ENCODE data around the gene PDZD7. TPM values are rescaled to one million over a fixed set of nuclear protein-coding genes. Genes with fewer than 3 reads are reported as not detected.

Gene PDZD7
- total and polyA plus RNA-seq, 4 donors = 0.09 to 1.3 (median 0.55) TPM

GRCh38 chr10:100996678-100997359 is 34.1 kb downstream of the PDZD7 start:
- ATAC-seq (ENCODE audit: insufficient read depth, low FRiP score) = no peak
- peaks cover 2 to 51% (median 24%) of the 10 kb centered on the region in 5 donors for H3K4me1 ChIP-seq (ENCODE audit: control insufficient read depth in 5 of 5, insufficient read depth in 5 of 5, low read length in 5 of 5)
- 4 to 5% methylated on average over 40 to 46 of the region's 46 CpGs for WGBS, 2 donors

GRCh38 chr10:100995181-100995580 is 35.7 kb downstream of the PDZD7 start:
- Histone ChIP-seq H3K9ac (ENCODE audit: insufficient read depth in 1 of 2, low read length in 2 of 2) (no peak overlapping the region), H3K27ac (ENCODE audit: low read depth in 1 of 2, low read length in 1 of 2) (no peak overlapping the region), H3K9me3 (ENCODE audit: control insufficient read depth in 4 of 4, insufficient read depth in 3 of 4, low read length in 3 of 4) (no peaks in the 10 kb centered on the region), H3K36me3 (ENCODE audit: control insufficient read depth in 4 of 4, insufficient read depth in 4 of 4, low read length in 4 of 4) (peaks cover 6 to 25% (median 11%) of the 10 kb centered on the region in 4 donors), H3K4me1 (ENCODE audit: control insufficient read depth in 5 of 5, insufficient read depth in 5 of 5, low read length in 5 of 5) (peaks cover 0 to 39% (median 13%) of the 10 kb centered on the region in 5 donors), H3K27me3 (ENCODE audit: control insufficient read depth in 3 of 3, insufficient read depth in 3 of 3, low read length in 2 of 3) (no peaks in the 10 kb centered on the region), H3K4me3 (no peak overlapping the region)
- peak in 2 of 3 donors; percentile 30 to 39 for DNase-seq
- 77 to 80% methylated on average over 6 of the region's 6 CpGs for WGBS, 2 donors
- no peak for ATAC-seq (ENCODE audit: insufficient read depth, low FRiP score)
- TF ChIP-seq, protein P1, sequence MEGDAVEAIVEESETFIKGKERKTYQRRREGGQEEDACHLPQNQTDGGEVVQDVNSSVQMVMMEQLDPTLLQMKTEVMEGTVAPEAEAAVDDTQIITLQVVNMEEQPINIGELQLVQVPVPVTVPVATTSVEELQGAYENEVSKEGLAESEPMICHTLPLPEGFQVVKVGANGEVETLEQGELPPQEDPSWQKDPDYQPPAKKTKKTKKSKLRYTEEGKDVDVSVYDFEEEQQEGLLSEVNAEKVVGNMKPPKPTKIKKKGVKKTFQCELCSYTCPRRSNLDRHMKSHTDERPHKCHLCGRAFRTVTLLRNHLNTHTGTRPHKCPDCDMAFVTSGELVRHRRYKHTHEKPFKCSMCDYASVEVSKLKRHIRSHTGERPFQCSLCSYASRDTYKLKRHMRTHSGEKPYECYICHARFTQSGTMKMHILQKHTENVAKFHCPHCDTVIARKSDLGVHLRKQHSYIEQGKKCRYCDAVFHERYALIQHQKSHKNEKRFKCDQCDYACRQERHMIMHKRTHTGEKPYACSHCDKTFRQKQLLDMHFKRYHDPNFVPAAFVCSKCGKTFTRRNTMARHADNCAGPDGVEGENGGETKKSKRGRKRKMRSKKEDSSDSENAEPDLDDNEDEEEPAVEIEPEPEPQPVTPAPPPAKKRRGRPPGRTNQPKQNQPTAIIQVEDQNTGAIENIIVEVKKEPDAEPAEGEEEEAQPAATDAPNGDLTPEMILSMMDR (IDR thresholded peaks at IDR 0.05; ENCODE audit: control extremely low read depth, extremely low read depth) = no peak

More at GRCh38 chr10:100996678-100997359, 34.1 kb downstream of the PDZD7 start:
- TF ChIP-seq, protein P1 (IDR thresholded peaks at IDR 0.05; ENCODE audit: control extremely low read depth, extremely low read depth) = no peak
- peak overlapping the region; percentile 68 for H3K4me3 ChIP-seq
- peaks cover 0 to 13% (median 4%) of the 10 kb centered on the region in 4 donors for H3K36me3 ChIP-seq (ENCODE audit: control insufficient read depth in 4 of 4, insufficient read depth in 4 of 4, low read length in 4 of 4)
- no peaks in the 10 kb centered on the region for H3K27me3 ChIP-seq (ENCODE audit: control insufficient read depth in 3 of 3, insufficient read depth in 3 of 3, low read length in 2 of 3)
- peak; percentile 29 to 42 (median 40) for DNase-seq
- H3K9ac ChIP-seq (ENCODE audit: insufficient read depth in 1 of 2, low read length in 2 of 2) = no peak overlapping the region
- H3K27ac ChIP-seq (ENCODE audit: low read depth in 1 of 2, low read length in 1 of 2) = peak overlapping the region; percentile 99 to 100
- H3K9me3 ChIP-seq (ENCODE audit: control insufficient read depth in 4 of 4, insufficient read depth in 3 of 4, low read length in 3 of 4) = no peaks in the 10 kb centered on the region

DNA sequence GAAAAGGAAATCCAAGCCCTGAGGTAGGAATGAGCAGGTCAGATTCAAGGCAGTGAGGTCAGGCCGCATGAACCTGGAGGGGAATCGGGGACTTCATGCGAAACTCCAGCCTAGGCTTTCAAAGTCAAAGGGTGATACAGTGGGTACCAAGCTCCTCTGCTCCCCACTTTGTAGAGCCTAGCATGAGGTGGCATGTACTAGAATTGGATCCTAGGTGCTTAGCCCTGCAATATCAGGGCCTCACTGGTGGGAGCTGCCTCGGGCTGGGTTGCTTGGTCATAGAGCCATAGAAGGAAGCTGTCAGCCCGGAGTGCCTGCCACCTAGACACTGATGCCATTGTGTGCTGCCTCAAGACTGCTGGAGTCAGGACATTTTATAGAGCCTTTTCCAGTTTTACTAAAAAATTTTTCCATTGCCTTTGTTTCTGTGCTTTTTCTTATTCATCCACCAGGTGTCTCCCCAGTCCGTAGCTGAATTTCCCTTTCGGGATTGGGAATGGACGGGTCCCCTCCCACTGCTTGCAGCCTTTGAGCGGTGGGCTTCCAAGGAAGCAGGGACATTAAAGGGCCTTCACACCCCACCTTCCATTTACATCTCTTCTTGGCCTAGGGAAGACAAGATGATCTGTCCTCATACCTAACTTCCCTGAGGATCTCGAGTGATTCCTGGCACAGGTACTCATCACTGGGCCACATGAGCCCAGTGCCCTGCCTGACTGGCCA is 36.8 kb downstream of the PDZD7 start:
- WGBS, 2 donors = 63 to 72% methylated on average over 10 of the region's 10 CpGs
- peak; percentile 60 to 79 (median 75) for DNase-seq

More for the DNA sequence above, 36.8 kb downstream of the PDZD7 start:
- peaks cover 6 to 32% (median 13%) of the 10 kb centered on the region in 4 donors for H3K36me3 ChIP-seq (ENCODE audit: control insufficient read depth in 4 of 4, insufficient read depth in 4 of 4, low read length in 4 of 4)
- peaks cover 0 to 39% (median 13%) of the 10 kb centered on the region in 5 donors for H3K4me1 ChIP-seq (ENCODE audit: control insufficient read depth in 5 of 5, insufficient read depth in 5 of 5, low read length in 5 of 5)
- TF ChIP-seq, protein P1 (IDR thresholded peaks at IDR 0.05; ENCODE audit: control extremely low read depth, extremely low read depth) = peak; percentile 56
- no peak overlapping the region for H3K27ac ChIP-seq (ENCODE audit: low read depth in 1 of 2, low read length in 1 of 2)
- no peaks in the 10 kb centered on the region for H3K27me3 ChIP-seq (ENCODE audit: control insufficient read depth in 3 of 3, insufficient read depth in 3 of 3, low read length in 2 of 3)
- H3K9ac ChIP-seq (ENCODE audit: insufficient read depth in 1 of 2, low read length in 2 of 2) = no peak overlapping the region
- H3K9me3 ChIP-seq (ENCODE audit: control insufficient read depth in 4 of 4, insufficient read depth in 3 of 4, low read length in 3 of 4) = no peaks in the 10 kb centered on the region
- no peak overlapping the region for H3K4me3 ChIP-seq
- no peak for ATAC-seq (ENCODE audit: insufficient read depth, low FRiP score)

Measured in lung (tissue), 12 donors.